CD4-positive, alpha-beta T cell treated with Interleukin-4 for 4 hours (primary cell): ENCODE results near the gene LYRM4.
A peak's percentile ranks its signal among the peaks of the same experiment; 100 is the strongest.
"Not testable (repeated sequence)": the region's sequence is repeated elsewhere in the genome, so short reads cannot be mapped to it uniquely, and the experiment has no call there.

Experiments used
- DNase-seq: peaks from one replicate; pipeline ENCODE4 v3.0.0-alpha.2; 2020

The LYRM4 gene

GRCh38 chr6:5139828-5140771 is 120.7 kb downstream of the LYRM4 start:
- DNase-seq = no peak

GRCh38 chr6:5138995-5139827 is 121.5 kb downstream of the LYRM4 start:
- no peak for DNase-seq

GRCh38 chr6:5136851-5137250 is 123.9 kb downstream of the LYRM4 start:
- no peak for DNase-seq

DNA sequence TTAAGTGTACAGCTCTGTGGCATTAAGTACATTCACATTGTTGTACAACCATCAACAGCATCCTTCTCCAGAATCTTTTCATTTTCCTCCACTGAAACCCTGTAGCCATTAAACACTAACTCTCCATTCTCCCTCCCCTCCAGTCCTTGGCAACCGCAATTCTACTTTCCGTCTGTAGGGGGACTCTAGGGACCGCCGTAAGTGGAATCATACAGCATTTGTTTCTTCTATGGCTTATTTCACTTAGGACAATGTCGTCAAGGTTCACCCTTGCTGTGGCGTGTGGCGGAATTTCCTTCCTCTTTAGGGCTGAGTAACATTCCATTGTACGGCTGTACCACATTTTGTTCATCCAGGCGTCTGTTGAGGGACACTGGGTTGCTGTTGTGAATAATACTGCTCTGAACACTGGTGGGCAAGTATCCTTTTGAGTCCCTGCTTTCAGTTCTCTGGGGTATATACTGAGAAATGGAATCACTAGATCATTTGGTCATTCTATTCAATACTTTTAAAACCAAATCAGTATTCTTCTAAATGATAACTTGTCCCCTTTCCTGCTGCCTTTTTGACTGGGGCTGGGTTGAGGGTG is 124.9 kb downstream of the LYRM4 start:
- DNase-seq = peak; percentile 33

- DNase-seq = no peak
Measured at GRCh38 chr6:5133943-5134342, 126.8 kb downstream of the LYRM4 start.

- DNase-seq = no peak
Measured at GRCh38 chr6:5132731-5133130, 128.0 kb downstream of the LYRM4 start.

DNA sequence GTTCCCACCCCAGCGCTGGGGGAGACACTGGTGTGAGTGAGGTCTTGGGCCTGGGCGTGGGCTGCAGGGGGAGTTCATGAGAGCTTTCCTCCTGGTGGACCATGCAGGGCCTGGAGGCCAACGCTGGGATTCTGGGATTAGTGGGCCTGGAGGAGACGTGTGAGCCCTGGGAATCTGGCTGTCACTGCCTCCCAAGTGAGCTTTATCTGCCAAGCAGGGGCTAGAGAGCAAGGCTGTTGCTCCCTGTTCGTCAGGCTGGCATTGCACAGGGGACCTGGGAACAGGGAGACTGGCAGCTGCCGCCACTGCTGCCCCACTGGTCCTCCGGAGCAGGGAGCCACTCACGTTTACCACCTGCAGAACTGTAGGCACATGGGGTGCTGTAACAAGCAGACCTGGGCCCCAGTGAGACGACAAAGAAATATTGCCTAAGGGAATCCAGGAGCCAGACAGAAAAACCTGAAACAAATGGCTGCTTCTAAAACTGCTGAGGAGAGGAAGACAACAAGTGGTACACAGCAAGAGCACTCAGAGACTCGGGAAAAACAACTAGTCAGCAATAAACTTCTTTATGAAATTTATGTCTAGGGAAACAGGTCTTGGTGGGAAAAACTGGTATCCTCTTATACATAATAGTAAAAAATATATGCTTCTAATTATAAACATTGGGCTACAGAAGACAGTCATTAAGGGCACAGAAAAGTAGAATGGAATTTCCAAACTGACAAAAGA is 130.4 kb downstream of the LYRM4 start:
- no peak for DNase-seq

GRCh38 chr6:5128351-5128750 is 132.4 kb downstream of the LYRM4 start:
- DNase-seq = no peak

DNA sequence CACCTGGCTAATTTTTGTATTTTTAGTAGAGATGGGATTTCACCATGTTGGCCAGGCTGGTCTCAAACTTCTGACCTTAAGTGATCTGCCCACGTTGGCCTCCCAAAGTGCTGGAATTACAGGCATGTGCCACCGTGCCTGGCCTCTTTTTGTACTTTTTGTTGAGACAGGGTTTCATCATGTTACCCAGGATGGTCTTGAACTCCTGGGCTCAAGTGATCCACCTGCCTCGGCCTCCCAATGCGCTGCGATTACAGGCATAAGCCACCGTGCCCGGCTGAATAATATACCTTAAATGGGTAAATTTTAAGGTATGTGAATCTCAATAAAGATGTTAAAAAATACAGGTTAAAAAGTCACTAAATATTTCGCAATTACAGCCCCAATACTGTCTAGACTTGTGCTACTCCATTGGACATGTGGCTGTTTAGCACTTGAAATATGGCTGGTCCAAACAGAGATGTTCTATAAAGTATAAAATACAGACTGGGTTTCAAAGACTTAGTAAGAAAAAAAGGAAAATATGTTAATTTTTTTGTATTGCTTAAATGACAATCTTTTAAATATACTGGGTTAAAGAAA is 133.6 kb downstream of the LYRM4 start:
- no peak for DNase-seq

DNA sequence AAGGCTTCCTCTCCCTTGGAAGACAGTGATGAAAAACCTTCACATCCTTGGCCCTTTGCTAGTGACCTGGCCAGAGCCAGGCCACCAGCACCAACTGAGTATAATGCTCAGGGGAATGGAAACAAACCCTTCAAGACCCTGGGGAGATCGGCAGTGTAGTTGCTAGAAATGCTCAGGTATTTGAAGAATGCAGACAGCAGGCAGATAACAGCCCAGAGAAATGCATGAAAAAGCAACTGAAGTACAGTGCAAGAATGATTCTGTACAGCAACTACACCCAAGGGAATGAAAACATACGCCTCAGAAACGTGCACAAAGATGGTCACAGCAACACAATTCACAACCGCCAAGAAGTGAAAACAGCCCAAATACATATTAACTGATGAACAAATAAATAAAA is 134.5 kb downstream of the LYRM4 start:
- no peak for DNase-seq

GRCh38 chr6:5125152-5126006 is 135.4 kb downstream of the LYRM4 start:
- DNase-seq = no peak

- DNase-seq = no peak
Measured at GRCh38 chr6:5124526-5124925, 136.2 kb downstream of the LYRM4 start.

DNA sequence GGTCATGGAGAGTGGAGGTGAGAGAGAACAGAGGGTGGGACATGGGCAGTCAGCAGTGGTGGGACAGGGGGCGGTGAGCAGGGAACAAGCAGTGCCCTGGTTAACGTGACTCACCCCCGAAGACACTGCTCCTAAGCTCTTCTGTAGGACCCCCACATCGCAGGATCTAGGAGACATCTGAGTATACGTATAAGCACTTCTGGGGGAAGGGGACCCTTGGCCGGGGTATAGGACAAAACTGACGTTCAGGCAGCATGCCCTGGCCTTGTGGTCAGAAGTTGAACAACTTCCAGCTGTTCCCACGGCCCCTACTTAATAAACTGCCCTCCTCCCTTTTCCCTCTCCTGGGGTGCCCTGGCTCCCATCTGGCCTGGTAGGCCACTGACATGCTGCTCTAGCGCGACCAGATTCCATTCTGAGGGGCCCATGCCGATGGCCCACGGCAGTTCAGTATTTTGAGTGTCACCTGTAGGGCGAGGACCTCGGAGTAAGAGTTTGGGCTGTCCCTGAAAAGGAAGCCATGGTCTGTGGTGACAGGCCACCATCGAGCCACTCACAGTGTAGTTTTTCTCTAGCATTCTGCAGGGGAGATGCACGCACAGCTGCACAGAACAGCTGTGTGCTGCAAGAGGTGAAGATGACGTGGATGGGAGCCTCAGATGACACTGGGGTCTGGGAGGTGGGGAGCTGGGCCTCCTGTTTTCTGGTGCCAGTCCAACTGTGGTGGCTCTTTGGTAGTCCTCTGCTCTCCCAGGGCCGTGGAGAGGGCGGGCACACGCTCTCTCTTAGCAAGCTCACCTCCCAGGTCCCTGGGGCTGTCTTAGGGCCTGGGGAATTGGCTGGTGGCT is 137.2 kb downstream of the LYRM4 start:
- no peak for DNase-seq

- DNase-seq = no peak
Measured at GRCh38 chr6:5122504-5123112, 138.1 kb downstream of the LYRM4 start.

GRCh38 chr6:5121956-5122355 is 138.8 kb downstream of the LYRM4 start:
- no peak for DNase-seq

- no peak for DNase-seq
Measured at GRCh38 chr6:5121479-5121878, 139.3 kb downstream of the LYRM4 start.

DNA sequence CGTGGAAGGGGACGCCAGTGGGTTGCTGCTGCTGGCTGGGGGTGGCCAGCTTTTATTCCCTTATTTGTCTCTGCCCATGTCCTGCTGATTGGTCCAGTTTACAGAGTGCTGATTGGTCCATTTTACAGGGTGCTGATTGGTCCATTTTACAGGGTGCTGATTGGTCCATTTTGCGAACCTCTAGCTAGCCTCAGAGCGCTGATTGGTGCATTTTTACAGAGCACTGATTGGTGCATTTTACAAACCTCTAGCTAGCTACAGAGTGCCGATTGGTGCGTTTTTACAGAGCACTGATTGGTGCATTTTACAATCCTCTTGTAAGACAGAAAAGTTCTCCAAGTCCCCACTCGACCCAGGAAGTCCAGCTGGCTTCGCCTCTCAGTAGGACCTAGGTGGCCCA is 140.2 kb downstream of the LYRM4 start:
- not testable (repeated sequence) for DNase-seq

DNA sequence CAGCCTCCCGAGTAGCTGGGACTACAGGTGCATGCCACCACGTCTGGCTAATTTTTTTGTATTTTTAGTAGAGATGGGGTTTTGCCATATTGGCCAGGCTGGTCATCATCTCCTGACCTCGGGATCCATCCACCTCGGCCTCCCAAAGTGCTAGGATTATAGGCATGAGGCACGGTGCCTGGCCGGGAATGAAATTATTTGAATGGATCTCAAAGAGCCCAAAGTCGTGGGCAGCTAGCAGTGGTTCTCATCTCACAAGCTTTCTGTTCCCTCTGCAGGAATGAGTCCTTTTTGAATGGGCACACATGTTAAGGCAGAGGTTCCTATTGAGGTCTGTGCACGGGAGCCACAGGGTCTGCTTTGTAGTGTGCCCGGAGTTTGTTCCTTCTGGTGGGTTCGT is 140.7 kb downstream of the LYRM4 start:
- no peak for DNase-seq

DNA sequence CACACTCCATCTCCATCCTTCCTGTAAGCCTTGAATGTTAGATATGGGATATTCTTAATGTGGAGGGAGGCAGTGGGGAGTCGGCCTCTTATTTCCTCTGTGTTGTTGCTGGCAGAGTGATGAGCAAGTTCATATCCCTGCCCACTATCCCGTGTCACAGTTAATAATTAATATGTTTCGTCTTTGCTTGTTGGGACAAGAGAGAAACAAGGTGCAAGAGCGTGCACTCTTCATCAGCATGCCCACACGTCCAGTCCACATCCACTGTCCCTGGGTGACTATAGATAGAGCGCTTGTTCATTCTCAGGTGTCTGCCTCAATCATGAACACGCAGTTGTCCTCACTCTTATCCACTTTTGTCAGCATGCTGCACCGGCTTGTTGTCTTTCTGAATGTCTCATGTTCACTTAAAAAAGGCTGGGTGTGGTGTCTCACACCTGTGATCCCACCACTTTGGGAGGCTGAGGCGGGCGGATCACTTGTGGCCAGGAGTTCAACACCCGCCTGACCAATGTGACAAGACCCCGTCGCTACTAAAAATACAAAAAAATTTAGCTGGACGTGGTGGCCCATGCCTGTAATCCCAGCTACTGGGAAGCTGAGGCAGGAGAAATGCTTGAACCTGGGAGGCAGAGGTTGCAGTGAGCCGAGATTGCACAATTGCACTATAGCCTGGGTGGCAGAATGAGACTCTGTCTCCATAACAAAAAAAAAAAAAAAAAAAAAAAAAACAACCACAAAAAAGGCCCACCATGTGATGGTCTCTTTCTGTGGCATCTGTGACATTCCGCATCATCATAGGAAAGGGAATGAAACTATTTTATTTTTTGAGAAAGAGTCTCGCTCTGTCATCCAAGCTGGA is 141.4 kb downstream of the LYRM4 start:
- DNase-seq = no peak
